Neuronal stem cell (in vitro differentiated cells): ENCODE measurements around the gene ALDH1L1.

Experiments used
- DNase-seq: peaks from one replicate; pipeline ENCODE4 v3.0.0-alpha.2; 2013; ENCODE audit warnings: low spot score
- H2AFZ ChIP-seq: one replicate; pipeline ENCODE4 v1.6.1; 2013; ENCODE audit warnings: mild to moderate bottlenecking, low read length, inconsistent platforms
- H2AK5ac ChIP-seq: 2 replicates; pipeline ENCODE4 v1.6.1; 2013; ENCODE audit warnings: low read depth, mild to moderate bottlenecking, inconsistent platforms, low read length, moderate library complexity, mixed read lengths
- H2BK120ac ChIP-seq: 2 replicates; pipeline ENCODE4 v1.6.1; 2013; ENCODE audit warnings: low read depth, mild to moderate bottlenecking, inconsistent platforms, low read length, moderate library complexity, mixed read lengths
- H2BK12ac ChIP-seq: one replicate; pipeline ENCODE4 v1.6.1; 2013; ENCODE audit warnings: low read length, inconsistent platforms
- H2BK15ac ChIP-seq: 2 replicates; pipeline ENCODE4 v1.6.1; 2013; ENCODE audit warnings: mild to moderate bottlenecking, low read length, inconsistent platforms, mixed read lengths
- H2BK5ac ChIP-seq: one replicate; pipeline ENCODE4 v1.6.1; 2013; ENCODE audit warnings: inconsistent platforms, mild to moderate bottlenecking, low read length, moderate library complexity
- H3K14ac ChIP-seq: one replicate; pipeline ENCODE4 v1.6.1; 2013; ENCODE audit warnings: low read length, inconsistent platforms
- H3K18ac ChIP-seq: 2 replicates; pipeline ENCODE4 v1.6.1; 2013; ENCODE audit warnings: low read length, inconsistent platforms
- H3K23ac ChIP-seq: 2 replicates; pipeline ENCODE4 v1.6.1; 2013; ENCODE audit warnings: low read depth, mild to moderate bottlenecking, mixed read lengths, low read length, inconsistent platforms; ENCODE audit not compliant: poor library complexity
- H3K27ac ChIP-seq: replicated peaks from 3 replicates; pipeline ENCODE4 v1.5.1; 2013; ENCODE audit warnings: low read length, inconsistent platforms
- H3K27me3 ChIP-seq, 3 experiments: 2 replicates each; pipeline ENCODE4 v1.6.1; 2013; ENCODE audit warnings: low read length in 3 of 3, mild to moderate bottlenecking in 2 of 3, inconsistent platforms in 1 of 3, low read depth in 1 of 3, mixed read lengths in 1 of 3, moderate library complexity in 1 of 3; ENCODE audit not compliant: control insufficient read depth in 3 of 3, insufficient read depth in 3 of 3
- H3K36me3 ChIP-seq, 2 donors: replicated peaks in 1 of 2; 2 replicates each; pipeline ENCODE4 v1.6.1; 2013; ENCODE audit warnings: low read length in 2 of 2; ENCODE audit not compliant: control insufficient read depth in 2 of 2, insufficient read depth in 2 of 2
- H3K4ac ChIP-seq: 2 replicates; pipeline ENCODE4 v1.6.1; 2013; ENCODE audit warnings: inconsistent platforms, mild to moderate bottlenecking, low read length, moderate library complexity
- H3K4me1 ChIP-seq, 2 donors: 1 replicate in 1 of 2; 2 replicates in 1 of 2; pipeline ENCODE4 v1.6.1; 2013; ENCODE audit warnings: low read length in 2 of 2, low read depth in 1 of 2; ENCODE audit not compliant: control insufficient read depth in 2 of 2, insufficient read depth in 1 of 2
- H3K4me2 ChIP-seq: one replicate; pipeline ENCODE4 v1.6.1; 2013; ENCODE audit warnings: mild to moderate bottlenecking, low read length, inconsistent platforms; ENCODE audit not compliant: insufficient read depth, poor library complexity, severe bottlenecking
- H3K4me3 ChIP-seq, 2 donors: 2 replicates each; pipeline ENCODE4 v1.5.1; 2013; ENCODE audit warnings: low read length in 2 of 2, mild to moderate bottlenecking in 2 of 2, inconsistent platforms in 1 of 2, moderate library complexity in 1 of 2
- H3K79me1 ChIP-seq: one replicate; pipeline ENCODE4 v1.6.1; 2013; ENCODE audit warnings: low read depth, mild to moderate bottlenecking, inconsistent platforms, low read length, moderate library complexity
- H3K9ac ChIP-seq: one replicate; pipeline ENCODE4 v1.6.1; 2013; ENCODE audit warnings: mild to moderate bottlenecking, low read depth, low read length, inconsistent platforms; ENCODE audit not compliant: poor library complexity
- H3K9me3 ChIP-seq, 2 donors: replicated peaks in 1 of 2; 2 replicates each; pipeline versions ENCODE3 to v1.6.1; 2013; ENCODE audit warnings: low read length in 2 of 2, mild to moderate bottlenecking in 2 of 2, inconsistent platforms in 1 of 2, low read depth in 1 of 2, mixed read lengths in 1 of 2, moderate library complexity in 1 of 2; ENCODE audit not compliant: control insufficient read depth in 2 of 2, insufficient read depth in 1 of 2
- H4K8ac ChIP-seq: one replicate; pipeline ENCODE4 v1.6.1; 2013; ENCODE audit warnings: low read depth, mild to moderate bottlenecking, inconsistent platforms, low read length, moderate library complexity
- H4K91ac ChIP-seq: one replicate; pipeline ENCODE4 v1.6.1; 2013; ENCODE audit warnings: low read length, low read depth, mild to moderate bottlenecking, inconsistent platforms; ENCODE audit not compliant: poor library complexity
- WGBS, 2 donors: extraction: QIAGEN DNeasy Blood & Tissue Kit; methylation state at CpG; one replicate each; pipeline ENCODE4 v1.1.7; 2013; ENCODE audit warnings: missing lambda C conversion rate in 2 of 2, mixed read lengths in 1 of 2; ENCODE audit not compliant: insufficient read length in 2 of 2, insufficient replicate concordance in 1 of 2; ENCODE audit errors: extremely low coverage in 2 of 2; 5-methylcytosine and 5-hydroxymethylcytosine counted together

The ALDH1L1 gene

GRCh38 chr3:126113238-126113555 lies 67.2 kb downstream of the ALDH1L1 start:
- no CpG with 5 or more reads among the region's 6 CpGs for WGBS, 2 donors
- Histone ChIP-seq H3K27ac (no peak overlapping the region), H3K14ac (no peak overlapping the region), H2BK5ac (peak overlapping the region; percentile 62), H3K9me3 (no peaks in the 10 kb centered on the region), H3K27me3 (peaks cover 0 to 24% (median 0%) of the 10 kb centered on the region in 3 experiments), H2AFZ (no peak overlapping the region), H2AK5ac (peak overlapping the region; percentile 50), H2BK15ac (peak overlapping the region; percentile 45), H3K9ac (no peak overlapping the region), H4K91ac (no peak overlapping the region), H3K18ac (peak overlapping the region; percentile 72), H3K4me2 (no peak overlapping the region), H3K4me3 (no peak overlapping the region), H3K79me1 (no peaks in the 10 kb centered on the region), H3K23ac (no peak overlapping the region), H4K8ac (no peak overlapping the region), H2BK12ac (peak overlapping the region; percentile 0), H3K4me1 (peaks cover 10 to 11% of the 10 kb centered on the region in 2 donors), H3K4ac (peak overlapping the region; percentile 26), H3K36me3 (no peaks in the 10 kb centered on the region), H2BK120ac (peak overlapping the region; percentile 56)
- DNase-seq: no peak

- Histone ChIP-seq H2AFZ (peak overlapping the region; percentile 11), H2BK120ac (peak overlapping the region; percentile 56), H3K4me2 (no peak overlapping the region), H3K36me3 (no peaks in the 10 kb centered on the region), H3K18ac (peak overlapping the region; percentile 72), H2BK5ac (peak overlapping the region; percentile 62), H2AK5ac (peak overlapping the region; percentile 48), H3K9ac (no peak overlapping the region), H3K4me1 (peaks cover 11 to 14% of the 10 kb centered on the region in 2 donors), H3K4ac (no peak overlapping the region), H3K9me3 (no peaks in the 10 kb centered on the region), H3K23ac (no peak overlapping the region), H3K14ac (no peak overlapping the region), H2BK12ac (peak overlapping the region; percentile 0), H4K8ac (no peak overlapping the region), H3K27ac (no peak overlapping the region), H3K79me1 (no peaks in the 10 kb centered on the region), H2BK15ac (peak overlapping the region; percentile 45), H3K27me3 (peaks cover 0 to 24% (median 0%) of the 10 kb centered on the region in 3 experiments), H3K4me3 (no peak overlapping the region), H4K91ac (no peak overlapping the region)
- no peak for DNase-seq
- WGBS, 2 donors: no CpG with 5 or more reads among the region's 13 CpGs
Measured at GRCh38 chr3:126112531-126113237, 67.7 kb downstream of the ALDH1L1 start.

GRCh38 chr3:126111566-126112475 lies 68.6 kb downstream of the ALDH1L1 start:
- H4K8ac ChIP-seq: no peak overlapping the region
- peak overlapping the region; percentile 85 for H3K18ac ChIP-seq
- H3K23ac ChIP-seq: no peak overlapping the region
- H2AFZ ChIP-seq: no peak overlapping the region
- H2AK5ac ChIP-seq: peak overlapping the region; percentile 63
- H2BK15ac ChIP-seq: no peak overlapping the region
- H2BK12ac ChIP-seq: no peak overlapping the region
- H3K27ac ChIP-seq: no peak overlapping the region
- H3K27me3 ChIP-seq: peaks cover 0 to 24% (median 0%) of the 10 kb centered on the region in 3 experiments
- no CpG with 5 or more reads among the region's 18 CpGs for WGBS, 2 donors
- no peaks in the 10 kb centered on the region for H3K36me3 ChIP-seq
- no peaks in the 10 kb centered on the region for H3K79me1 ChIP-seq
- no peak overlapping the region for H3K14ac ChIP-seq
- no peak overlapping the region for H4K91ac ChIP-seq
- no peak overlapping the region for H3K9ac ChIP-seq
- peak overlapping the region; percentile 77 for H2BK120ac ChIP-seq
- no peak overlapping the region for H3K4me2 ChIP-seq
- H3K4ac ChIP-seq: no peak overlapping the region
- H3K9me3 ChIP-seq: no peaks in the 10 kb centered on the region
- peaks cover 13 to 15% of the 10 kb centered on the region in 2 donors for H3K4me1 ChIP-seq
- peak overlapping the region; percentile 62 for H2BK5ac ChIP-seq
- no peak overlapping the region for H3K4me3 ChIP-seq
- no peak for DNase-seq

- H2AFZ ChIP-seq: no peak overlapping the region
- no peaks in the 10 kb centered on the region for H3K9me3 ChIP-seq
- no peak overlapping the region for H3K14ac ChIP-seq
- H3K18ac ChIP-seq: peak overlapping the region; percentile 38
- H3K4me3 ChIP-seq: no peak overlapping the region
- no CpG with 5 or more reads among the region's 10 CpGs for WGBS, 2 donors
- H2BK12ac ChIP-seq: no peak overlapping the region
- H4K8ac ChIP-seq: no peak overlapping the region
- H4K91ac ChIP-seq: no peak overlapping the region
- no peak overlapping the region for H3K9ac ChIP-seq
- H2BK120ac ChIP-seq: peak overlapping the region; percentile 77
- no peak overlapping the region for H3K4me2 ChIP-seq
- H3K79me1 ChIP-seq: no peaks in the 10 kb centered on the region
- DNase-seq: no peak
- no peak overlapping the region for H3K27ac ChIP-seq
- H2BK5ac ChIP-seq: peak overlapping the region; percentile 62
- H2AK5ac ChIP-seq: peak overlapping the region; percentile 57
- peaks cover 13 to 15% of the 10 kb centered on the region in 2 donors for H3K4me1 ChIP-seq
- no peaks in the 10 kb centered on the region for H3K36me3 ChIP-seq
- no peak overlapping the region for H3K23ac ChIP-seq
- peaks cover 0 to 24% (median 0%) of the 10 kb centered on the region in 3 experiments for H3K27me3 ChIP-seq
- H2BK15ac ChIP-seq: no peak overlapping the region
- no peak overlapping the region for H3K4ac ChIP-seq
Measured at GRCh38 chr3:126111126-126111551, 69.2 kb downstream of the ALDH1L1 start.
